Parathyroid adenoma (tissue), 2 donors: ENCODE data around the gene C16orf96.

Experiments used
- H2AFZ ChIP-seq: fragments of 300-600 bp; sonication (generic); one replicate; pipeline ENCODE4 v1.7.0; 2017; ENCODE audit warnings: antibody characterized with exemption, mild to moderate bottlenecking
- H3K27ac ChIP-seq: fragments of 300-600 bp; sonication (generic); one replicate; pipeline ENCODE4 v1.7.0; 2017
- H3K27me3 ChIP-seq: fragments of 300-600 bp; sonication (generic); one replicate; pipeline ENCODE4 v1.7.0; 2017; ENCODE audit warnings: low read length; ENCODE audit not compliant: control insufficient read depth, insufficient read depth
- H3K36me3 ChIP-seq: fragments of 300-600 bp; sonication (generic); one replicate; pipeline ENCODE4 v1.7.0; 2017; ENCODE audit warnings: low read length; ENCODE audit not compliant: control insufficient read depth, insufficient read depth
- H3K4me1 ChIP-seq: fragments of 300-600 bp; sonication (generic); one replicate; pipeline ENCODE4 v1.7.0; 2017; ENCODE audit warnings: control low read depth
- H3K4me2 ChIP-seq: fragments of 300-600 bp; sonication (generic); one replicate; pipeline ENCODE4 v1.7.0; 2017; ENCODE audit warnings: low read length
- H3K4me3 ChIP-seq: fragments of 300-600 bp; sonication (generic); one replicate; pipeline ENCODE4 v1.7.0; 2017; ENCODE audit warnings: low read depth, low read length
- H3K79me2 ChIP-seq: fragments of 300-600 bp; sonication (generic); one replicate; pipeline ENCODE4 v1.7.0; 2017; ENCODE audit warnings: control low read depth
- H3K9ac ChIP-seq: fragments of 300-600 bp; sonication (generic); one replicate; pipeline ENCODE4 v1.7.0; 2017; ENCODE audit warnings: mild to moderate bottlenecking
- H3K9me3 ChIP-seq: fragments of 300-600 bp; sonication (generic); one replicate; pipeline ENCODE4 v1.7.0; 2017; ENCODE audit warnings: low read length; ENCODE audit not compliant: control insufficient read depth
- CTCF ChIP-seq: fragments of 300-600 bp; sonication (generic); IDR thresholded peaks from one replicate; pipeline ENCODE4 v1.7.0; 2017; ENCODE audit warnings: antibody characterized with exemption, mild to moderate bottlenecking
- donor health status: primary hyperparathyroidism.

The C16orf96 gene

GRCh38 chr16:4626396-4626795, 70.3 kb downstream of the C16orf96 start:
- peak overlapping the region; percentile 89 for H3K4me2 ChIP-seq
- H3K36me3 ChIP-seq: no peaks in the 10 kb centered on the region
- no peak overlapping the region for H2AFZ ChIP-seq
- H3K9me3 ChIP-seq: no peaks in the 10 kb centered on the region
- H3K4me3 ChIP-seq: no peak overlapping the region
- TF ChIP-seq CTCF: no peak
- H3K27ac ChIP-seq: peak overlapping the region; percentile 4
- no peaks in the 10 kb centered on the region for H3K27me3 ChIP-seq
- no peak overlapping the region for H3K9ac ChIP-seq
- H3K4me1 ChIP-seq: peaks cover 15% of the 10 kb centered on the region
- peaks cover 62% of the 10 kb centered on the region for H3K79me2 ChIP-seq

- Histone ChIP-seq H3K27me3 (no peaks in the 10 kb centered on the region), H3K9me3 (no peaks in the 10 kb centered on the region), H3K79me2 (peaks cover 74% of the 10 kb centered on the region), H3K4me3 (no peak overlapping the region), H3K27ac (no peak overlapping the region), H3K4me1 (peaks cover 15% of the 10 kb centered on the region), H2AFZ (no peak overlapping the region), H3K36me3 (no peaks in the 10 kb centered on the region), H3K9ac (no peak overlapping the region), H3K4me2 (no peak overlapping the region)
- TF ChIP-seq CTCF: no peak
Observed at GRCh38 chr16:4628283-4628682, 72.1 kb downstream of the C16orf96 start.

GRCh38 chr16:4631444-4631843, 75.3 kb downstream of the C16orf96 start:
- Histone ChIP-seq H3K4me3 (no peak overlapping the region), H3K27ac (no peak overlapping the region), H3K4me1 (peaks cover 3% of the 10 kb centered on the region), H3K27me3 (no peaks in the 10 kb centered on the region), H3K4me2 (no peak overlapping the region), H3K36me3 (no peaks in the 10 kb centered on the region), H3K9ac (no peak overlapping the region), H3K9me3 (no peaks in the 10 kb centered on the region), H3K79me2 (peaks cover 69% of the 10 kb centered on the region), H2AFZ (no peak overlapping the region)
- no peak for TF ChIP-seq CTCF

DNA sequence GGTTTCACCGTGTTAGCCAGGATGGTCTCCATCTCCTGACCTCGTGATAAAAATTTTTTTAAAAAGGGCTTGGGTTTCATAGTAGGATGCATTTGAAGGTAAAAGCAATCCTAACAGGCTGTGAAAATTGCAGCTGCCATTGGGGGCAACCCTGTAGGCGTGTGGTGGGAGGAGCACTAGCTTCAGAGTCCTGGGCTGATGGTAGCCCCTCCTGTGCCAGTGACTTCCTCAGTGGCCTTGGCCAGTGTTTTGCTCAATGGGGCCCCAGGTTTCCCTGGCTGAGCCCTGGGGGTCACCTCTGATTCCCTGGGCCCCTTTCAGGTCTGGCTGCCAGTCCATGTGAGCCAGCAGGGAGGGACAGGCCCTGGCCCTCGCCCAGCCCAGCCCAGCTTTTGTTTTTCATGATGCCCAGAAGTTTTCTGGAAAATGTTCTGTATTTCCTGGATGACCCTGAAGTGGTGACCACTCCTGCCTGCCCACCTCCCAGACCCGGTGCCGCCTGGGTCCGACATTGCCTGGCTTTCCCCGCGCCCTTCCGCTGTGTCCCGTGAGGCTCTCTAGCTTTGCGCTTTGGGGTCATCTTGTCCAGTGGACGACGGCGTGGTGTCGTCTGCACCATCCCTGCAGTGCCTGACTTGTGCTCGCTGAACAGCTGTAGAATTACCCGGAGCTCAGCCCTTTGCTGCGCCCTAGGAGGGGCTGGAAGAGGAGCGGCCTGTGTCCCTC, 77.9 kb downstream of the C16orf96 start:
- H2AFZ ChIP-seq: no peak overlapping the region
- no peaks in the 10 kb centered on the region for H3K4me1 ChIP-seq
- no peak for TF ChIP-seq CTCF
- no peak overlapping the region for H3K4me3 ChIP-seq
- no peak overlapping the region for H3K4me2 ChIP-seq
- no peaks in the 10 kb centered on the region for H3K36me3 ChIP-seq
- no peak overlapping the region for H3K9ac ChIP-seq
- no peaks in the 10 kb centered on the region for H3K9me3 ChIP-seq
- peaks cover 74% of the 10 kb centered on the region for H3K79me2 ChIP-seq
- H3K27ac ChIP-seq: no peak overlapping the region
- no peaks in the 10 kb centered on the region for H3K27me3 ChIP-seq

- Histone ChIP-seq H2AFZ (no peak overlapping the region), H3K9ac (no peak overlapping the region), H3K4me1 (no peaks in the 10 kb centered on the region), H3K27ac (no peak overlapping the region), H3K27me3 (no peaks in the 10 kb centered on the region), H3K79me2 (peaks cover 76% of the 10 kb centered on the region), H3K4me3 (no peak overlapping the region), H3K9me3 (no peaks in the 10 kb centered on the region), H3K36me3 (no peaks in the 10 kb centered on the region), H3K4me2 (no peak overlapping the region)
- TF ChIP-seq CTCF: no peak
Observed at GRCh38 chr16:4634768-4635167, 78.6 kb downstream of the C16orf96 start.
